ENCODE data around the gene PARD3.

PARD3 gene

GRCh38 chr10:34116220-34116641 is 698.9 kb downstream of the PARD3 start:
- ChIA-PET POLR2A (ENCODE audit: low non-redundant PET) (no interaction called here), CTCF (no interaction called here)
- DNase-seq (ENCODE audit: low spot score), result no peak
- no peak for TF ChIP-seq CTCF (conservative IDR thresholded peaks at IDR 0.05; ENCODE audit: low read depth)
- H3K27ac ChIP-seq, result no peak overlapping the region

- ChIA-PET POLR2A (ENCODE audit: low non-redundant PET) (no interaction called here), CTCF (interaction anchor here (0.7 kb wide), 1 partner anchor 23 kb away, joined by 3 read pairs; no protein-coding TSS in a partner anchor)
- no peak for TF ChIP-seq CTCF (conservative IDR thresholded peaks at IDR 0.05; ENCODE audit: low read depth)
- no peak for DNase-seq (ENCODE audit: low spot score)
- H3K27ac ChIP-seq, result no peak overlapping the region
Measured at GRCh38 chr10:34114914-34115313, 700.2 kb downstream of the PARD3 start.

GRCh38 chr10:34113504-34114225 is 701.4 kb downstream of the PARD3 start:
- ChIA-PET POLR2A (ENCODE audit: low non-redundant PET) (no interaction called here), CTCF (no interaction called here)
- H3K27ac ChIP-seq, result no peak overlapping the region
- DNase-seq (ENCODE audit: low spot score), result no peak
- no peak for TF ChIP-seq CTCF (conservative IDR thresholded peaks at IDR 0.05; ENCODE audit: low read depth)

- H3K27ac ChIP-seq, result no peak overlapping the region
- no peak for TF ChIP-seq CTCF (conservative IDR thresholded peaks at IDR 0.05; ENCODE audit: low read depth)
- DNase-seq (ENCODE audit: low spot score), result no peak
- ChIA-PET CTCF (no interaction called here), POLR2A (ENCODE audit: low non-redundant PET) (no interaction called here)
Measured at GRCh38 chr10:34112171-34112782, 702.8 kb downstream of the PARD3 start.

- POLR2A ChIA-PET (ENCODE audit: low non-redundant PET), result no interaction called here
- H3K27ac ChIP-seq, result no peak overlapping the region
- TF ChIP-seq CTCF (conservative IDR thresholded peaks at IDR 0.05; ENCODE audit: low read depth), result no peak
- no peak for DNase-seq (ENCODE audit: low spot score)
- CTCF ChIA-PET, result no interaction called here
Measured at GRCh38 chr10:34111179-34111578, 703.9 kb downstream of the PARD3 start.

- DNase-seq (ENCODE audit: low spot score), result peak; percentile 67
- no peak for TF ChIP-seq CTCF (conservative IDR thresholded peaks at IDR 0.05; ENCODE audit: low read depth)
- H3K27ac ChIP-seq, result peak overlapping the region; percentile 33; the same call in 1 of the 2 replicates
- POLR2A ChIA-PET (ENCODE audit: low non-redundant PET), result no interaction called here
- CTCF ChIA-PET, result interaction anchor here (0.6 kb wide), 1 partner anchor 18 kb away, joined by 7 read pairs; no protein-coding TSS in a partner anchor
Measured at GRCh38 chr10:34109952-34110702, 705.0 kb downstream of the PARD3 start.

Measured in RWPE1 (cell line).